A549 (cell line): ENCODE measurements around the gene TMEM205. TPM values are rescaled to one million over a fixed set of nuclear protein-coding genes. Genes with fewer than 3 reads are reported as not detected.

Experiments
- BHLHE40 ChIP-seq: IDR thresholded peaks from 2 replicates; pipeline ENCODE4 v1.6.1; 2012; ENCODE audit warnings: low read depth, low read length, inconsistent platforms
- CBX2 ChIP-seq: fragments of 200-600 bp; sonication (generic); IDR thresholded peaks from 2 replicates; pipeline ENCODE4 v1.6.1; 2016; ENCODE audit warnings: low read depth, mild to moderate bottlenecking, borderline replicate concordance
- CBX8 ChIP-seq: fragments of 200-600 bp; sonication (generic); IDR thresholded peaks from 2 replicates; pipeline ENCODE4 v1.6.1; 2016
- CEBPB ChIP-seq, 2 experiments: fragments of >200 bp in 1 of 2; sonication (Bioruptor Twin) in 1 of 2; formaldehyde crosslinking in 1 of 2; IDR thresholded peaks; 2 replicates each; pipeline ENCODE4 v1.6.1; 2012 to 2016
- CHD4 ChIP-seq: fragments of 200-600 bp; sonication (generic); IDR thresholded peaks from 2 replicates; pipeline ENCODE4 v1.6.1; 2016; ENCODE audit warnings: antibody characterized with exemption, mild to moderate bottlenecking, borderline replicate concordance
- EHMT2 ChIP-seq: fragments of 200-600 bp; sonication (generic); IDR thresholded peaks from 2 replicates; pipeline ENCODE4 v1.6.1; 2016; ENCODE audit warnings: antibody characterized with exemption, low read depth, mild to moderate bottlenecking, moderate library complexity
- HDAC2 ChIP-seq: fragments of 200-600 bp; sonication (generic); IDR thresholded peaks from 2 replicates; pipeline ENCODE4 v1.6.1; 2016
- HOXB5 ChIP-seq: fragments of 250-450 bp; sonication (Bioruptor Pico); IDR thresholded peaks from 2 replicates; pipeline ENCODE4 v1.5.0; 2020; ENCODE audit warnings: mild to moderate bottlenecking, moderate library complexity
- JUNB ChIP-seq: fragments of >200 bp; sonication (Bioruptor Twin); formaldehyde crosslinking; IDR thresholded peaks from 2 replicates; pipeline ENCODE4 v1.6.1; 2016
- KDM1A ChIP-seq: fragments of 200-600 bp; sonication (generic); IDR thresholded peaks from 2 replicates; pipeline ENCODE4 v1.6.1; 2016; ENCODE audit warnings: low read depth, mild to moderate bottlenecking
- NFE2L2 ChIP-seq: fragments of 150-350 bp; conservative IDR thresholded peaks from 2 replicates; pipeline ENCODE4 v1.6.1; 2014; ENCODE audit warnings: low read length
- NR3C1 ChIP-seq: fragments of >200 bp; sonication (Bioruptor Twin); formaldehyde crosslinking; IDR thresholded peaks from 3 replicates; pipeline ENCODE4 v1.6.1; 2017
- PHF8 ChIP-seq: fragments of 200-600 bp; sonication (generic); IDR thresholded peaks from 2 replicates; pipeline ENCODE4 v1.6.1; 2016; ENCODE audit warnings: low read depth, mild to moderate bottlenecking, antibody characterized with exemption, moderate library complexity, borderline replicate concordance
- POLR2AphosphoS2 ChIP-seq: conservative IDR thresholded peaks from 2 replicates; pipeline ENCODE4 v1.6.1; 2012; ENCODE audit warnings: low read length, improper control_type of control experiment, inconsistent platforms
- RAD21 ChIP-seq, 2 experiments: fragments of >200 bp in 1 of 2; sonication (Bioruptor Twin) in 1 of 2; formaldehyde crosslinking in 1 of 2; IDR thresholded peaks in 1 of 2; conservative IDR thresholded peaks in 1 of 2; 2 replicates in 1 of 2; 3 replicates in 1 of 2; pipeline ENCODE4 v1.6.1; 2012 to 2018; ENCODE audit warnings: inconsistent platforms in 1 of 2
- RCOR1 ChIP-seq: fragments of 150-350 bp; IDR thresholded peaks from 2 replicates; pipeline ENCODE4 v1.6.1; 2014; ENCODE audit warnings: antibody characterized with exemption, low read length, low read depth
- REST ChIP-seq: fragments of 200-600 bp; sonication (generic); IDR thresholded peaks from 2 replicates; pipeline ENCODE4 v1.6.1; 2016; ENCODE audit warnings: antibody characterized with exemption, mild to moderate bottlenecking, moderate library complexity
- RFX5 ChIP-seq: fragments of 450-650 bp; IDR thresholded peaks from 2 replicates; pipeline ENCODE4 v1.7.1; 2014; ENCODE audit warnings: antibody characterized with exemption, mild to moderate bottlenecking, moderate library complexity
- SREBF2 ChIP-seq: fragments of 450-650 bp; IDR thresholded peaks from 2 replicates; pipeline ENCODE4 v1.6.1; 2014; ENCODE audit warnings: mild to moderate bottlenecking, moderate library complexity
- ZC3H11A ChIP-seq: fragments of 450-650 bp; IDR thresholded peaks from 2 replicates; pipeline ENCODE4 v1.6.1; 2014; ENCODE audit warnings: antibody characterized with exemption, mild to moderate bottlenecking
- ZNF302 ChIP-seq: fragments of 250-450 bp; sonication (Bioruptor Pico); IDR thresholded peaks from 2 replicates; pipeline ENCODE4 v1.9.0; 2021; ENCODE audit warnings: inconsistent platforms, mild to moderate bottlenecking, moderate library complexity
- polyA plus RNA-seq, 4 experiments: library from polyadenylated mRNA; depleted of rRNA in 3 of 4; stranded (reverse); fragments of >200 nt; fragmentation: RNase III in 1 of 4; extraction: RNeasy Plus Mini Kit Qiagen cat#74134 plus additional on column Dnase treatment in 1 of 4; gene quantifications; 2 replicates in 3 of 4; 3 replicates in 1 of 4; pipeline ENCODE4 v1.2.3, GENCODE V29; 2011 to 2017
- TF ChIP-seq, protein P1 (sequence below): fragments of >200 bp; sonication (Bioruptor Twin); formaldehyde crosslinking; IDR thresholded peaks from 3 replicates; pipeline ENCODE4 v1.6.1; 2016
- TF ChIP-seq, protein P2 (sequence below): fragments of 250-450 bp; sonication (Bioruptor Pico); IDR thresholded peaks from 2 replicates; pipeline ENCODE4 v1.5.0; 2021; ENCODE audit warnings: mild to moderate bottlenecking, moderate library complexity, borderline replicate concordance
- TF ChIP-seq, protein P3 (sequence below): fragments of >200 bp; sonication (Bioruptor Twin); formaldehyde crosslinking; IDR thresholded peaks from 2 replicates; pipeline ENCODE4 v1.6.1; 2016

The TMEM205 gene
- polyA plus RNA-seq, 2 of the 4 experiments (the other 2 are of a cell fraction), result 91.6 to 183 TPM

GRCh38 chr19:11378319-11379189 is 32.5 kb upstream of the TMEM205 start (continued):
- TF ChIP-seq, protein P1, sequence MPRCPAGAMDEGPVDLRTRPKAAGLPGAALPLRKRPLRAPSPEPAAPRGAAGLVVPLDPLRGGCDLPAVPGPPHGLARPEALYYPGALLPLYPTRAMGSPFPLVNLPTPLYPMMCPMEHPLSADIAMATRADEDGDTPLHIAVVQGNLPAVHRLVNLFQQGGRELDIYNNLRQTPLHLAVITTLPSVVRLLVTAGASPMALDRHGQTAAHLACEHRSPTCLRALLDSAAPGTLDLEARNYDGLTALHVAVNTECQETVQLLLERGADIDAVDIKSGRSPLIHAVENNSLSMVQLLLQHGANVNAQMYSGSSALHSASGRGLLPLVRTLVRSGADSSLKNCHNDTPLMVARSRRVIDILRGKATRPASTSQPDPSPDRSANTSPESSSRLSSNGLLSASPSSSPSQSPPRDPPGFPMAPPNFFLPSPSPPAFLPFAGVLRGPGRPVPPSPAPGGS, result no peak
- TF ChIP-seq CHD4, result no peak
- TF ChIP-seq HDAC2, result no peak
- no peak for TF ChIP-seq CBX2
- TF ChIP-seq RFX5, result no peak
- no peak for TF ChIP-seq NR3C1
- no peak for TF ChIP-seq BHLHE40
- no peak for TF ChIP-seq RCOR1
- TF ChIP-seq, protein P2, sequence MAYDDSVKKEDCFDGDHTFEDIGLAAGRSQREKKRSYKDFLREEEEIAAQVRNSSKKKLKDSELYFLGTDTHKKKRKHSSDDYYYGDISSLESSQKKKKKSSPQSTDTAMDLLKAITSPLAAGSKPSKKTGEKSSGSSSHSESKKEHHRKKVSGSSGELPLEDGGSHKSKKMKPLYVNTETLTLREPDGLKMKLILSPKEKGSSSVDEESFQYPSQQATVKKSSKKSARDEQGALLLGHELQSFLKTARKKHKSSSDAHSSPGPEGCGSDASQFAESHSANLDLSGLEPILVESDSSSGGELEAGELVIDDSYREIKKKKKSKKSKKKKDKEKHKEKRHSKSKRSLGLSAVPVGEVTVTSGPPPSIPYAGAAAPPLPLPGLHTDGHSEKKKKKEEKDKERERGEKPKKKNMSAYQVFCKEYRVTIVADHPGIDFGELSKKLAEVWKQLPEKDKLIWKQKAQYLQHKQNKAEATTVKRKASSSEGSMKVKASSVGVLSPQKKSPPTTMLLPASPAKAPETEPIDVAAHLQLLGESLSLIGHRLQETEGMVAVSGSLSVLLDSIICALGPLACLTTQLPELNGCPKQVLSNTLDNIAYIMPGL (CRISPR knock-in tag), result no peak
- TF ChIP-seq HOXB5 (CRISPR knock-in tag), result no peak
- TF ChIP-seq, protein P3, sequence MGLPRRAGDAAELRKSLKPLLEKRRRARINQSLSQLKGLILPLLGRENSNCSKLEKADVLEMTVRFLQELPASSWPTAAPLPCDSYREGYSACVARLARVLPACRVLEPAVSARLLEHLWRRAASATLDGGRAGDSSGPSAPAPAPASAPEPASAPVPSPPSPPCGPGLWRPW, result no peak
- TF ChIP-seq POLR2AphosphoS2, result no peak
- TF ChIP-seq NFE2L2, result no peak
- no peak for TF ChIP-seq ZNF302 (CRISPR knock-in tag)
- TF ChIP-seq KDM1A, result no peak
- no peak for TF ChIP-seq SREBF2
- TF ChIP-seq PHF8, result no peak
- peak; percentile 40 to 57; a peak in 4 of 5 replicates for TF ChIP-seq RAD21 (conservative IDR thresholded peaks at IDR 0.05 in 1 of 2, IDR thresholded peaks at IDR 0.05 in 1 of 2)
- no peak for TF ChIP-seq REST
- no peak for TF ChIP-seq CEBPB (IDR thresholded peaks at IDR 0.05)
- TF ChIP-seq CBX8, result no peak
- no peak for TF ChIP-seq EHMT2
- no peak for TF ChIP-seq ZC3H11A
- peak; percentile 42; the same call in 1 of the 2 replicates for TF ChIP-seq JUNB
